HEK293T (cell line): Measurements from ENCODE around the gene PTPRA.

Experiments
- CTCF ChIA-PET: fragments of 350-600 bp; formaldehyde crosslinking; extraction: SDS; loops from one replicate; lab custom pipeline; 2021; ENCODE audit warnings: antibody characterized with exemption, inconsistent platforms; lab: Yijun Ruan, JAX
- POLR2A ChIA-PET: fragments of 350-600 bp; formaldehyde crosslinking; extraction: SDS; loops from one replicate; lab custom pipeline; 2020; ENCODE audit warnings: antibody characterized with exemption, inconsistent platforms; lab: Yijun Ruan, JAX
- DNase-seq: peaks from one replicate; pipeline ENCODE4 v3.0.0; 2012; ENCODE audit warnings: mixed read lengths; ENCODE audit errors: extremely low spot score
- ARNT ChIP-seq: fragments of 450-650 bp; IDR thresholded peaks from 2 replicates; pipeline ENCODE4 v1.6.1; 2017; ENCODE audit warnings: mild to moderate bottlenecking
- BHLHE40 ChIP-seq: fragments of 450-650 bp; IDR thresholded peaks from 2 replicates; pipeline ENCODE4 v1.6.1; 2016; ENCODE audit warnings: mild to moderate bottlenecking, moderate library complexity, borderline replicate concordance
- CTBP1 ChIP-seq: fragments of 450-650 bp; IDR thresholded peaks from 2 replicates; pipeline ENCODE4 v1.6.1; 2016; ENCODE audit warnings: borderline replicate concordance
- ELF4 ChIP-seq: fragments of 450-650 bp; IDR thresholded peaks from 2 replicates; pipeline ENCODE4 v1.6.1; 2017; ENCODE audit warnings: antibody characterized with exemption
- FOXA1 ChIP-seq: fragments of 450-650 bp; IDR thresholded peaks from 2 replicates; pipeline ENCODE4 v1.6.1; 2016; ENCODE audit warnings: mild to moderate bottlenecking
- FOXK2 ChIP-seq: fragments of 450-650 bp; IDR thresholded peaks from 2 replicates; pipeline ENCODE4 v1.6.1; 2016; ENCODE audit warnings: mild to moderate bottlenecking
- FOXM1 ChIP-seq: fragments of 450-650 bp; IDR thresholded peaks from 2 replicates; pipeline ENCODE4 v1.6.1; 2017; ENCODE audit warnings: mild to moderate bottlenecking, borderline replicate concordance
- HDGF ChIP-seq: fragments of 450-650 bp; IDR thresholded peaks from 2 replicates; pipeline ENCODE4 v1.6.1; 2017; ENCODE audit warnings: antibody characterized with exemption, borderline replicate concordance
- L3MBTL2 ChIP-seq: fragments of 450-650 bp; conservative IDR thresholded peaks from 2 replicates; pipeline ENCODE4 v1.6.1; 2016; ENCODE audit warnings: mild to moderate bottlenecking
- LEF1 ChIP-seq: fragments of 450-650 bp; IDR thresholded peaks from 2 replicates; pipeline ENCODE4 v1.6.1; 2017; ENCODE audit warnings: mild to moderate bottlenecking, borderline replicate concordance
- NFRKB ChIP-seq: fragments of 450-650 bp; IDR thresholded peaks from 2 replicates; pipeline ENCODE4 v1.6.1; 2016; ENCODE audit warnings: mild to moderate bottlenecking, moderate library complexity
- PKNOX1 ChIP-seq: fragments of 450-650 bp; IDR thresholded peaks from 2 replicates; pipeline ENCODE4 v1.6.1; 2016
- SP1 ChIP-seq: fragments of 450-650 bp; IDR thresholded peaks from 2 replicates; pipeline ENCODE4 v1.6.1; 2017
- SUZ12 ChIP-seq: fragments of 450-650 bp; IDR thresholded peaks from 2 replicates; pipeline ENCODE4 v1.6.1; 2016; ENCODE audit warnings: mild to moderate bottlenecking
- TARDBP ChIP-seq: fragments of 450-650 bp; IDR thresholded peaks from 2 replicates; pipeline ENCODE4 v1.6.1; 2016
- ZNF384 ChIP-seq: fragments of 450-650 bp; IDR thresholded peaks from 2 replicates; pipeline ENCODE4 v1.6.1; 2016

Gene PTPRA

GRCh38 chr20:2858591-2858990, 14.7 kb upstream of the PTPRA start:
- CTCF ChIA-PET, result no interaction called here
- no peak for DNase-seq
- TF ChIP-seq L3MBTL2 (no peak), TARDBP (no peak), FOXM1 (no peak), CTBP1 (no peak)
- POLR2A ChIA-PET, result interaction anchor here (0.6 to 1.3 kb wide), 2 partner anchors 15 to 59 kb away, joined by 3 read pairs; partner anchors contain the start of gene PTPRA

- ChIA-PET POLR2A (interaction anchor here (1.3 kb wide), 1 partner anchor 14 kb away, joined by 3 read pairs; the partner anchor contains the start of gene PTPRA), CTCF (no interaction called here)
- TF ChIP-seq FOXM1 (no peak), HDGF (no peak), SUZ12 (no peak), ZNF384 (no peak), FOXA1 (no peak), SP1 (no peak), NFRKB (no peak), CTBP1 (no peak), BHLHE40 (no peak), ARNT (no peak)
- DNase-seq, result no peak
Measured at GRCh38 chr20:2859330-2860121, 13.8 kb upstream of the PTPRA start.

GRCh38 chr20:2864626-2865025, 8.7 kb upstream of the PTPRA start:
- CTCF ChIA-PET, result interaction anchor here (0.8 to 1.5 kb wide), 2 partner anchors 110 to 136 kb away, joined by 3 read pairs; no protein-coding TSS in a partner anchor
- TF ChIP-seq ELF4 (no peak), ARNT (no peak), TARDBP (no peak), CTBP1 (no peak), NFRKB (no peak), HDGF (no peak), LEF1 (no peak), SUZ12 (no peak), FOXA1 (no peak), BHLHE40 (no peak), FOXK2 (no peak), SP1 (no peak), FOXM1 (no peak)
- POLR2A ChIA-PET, result no interaction called here

GRCh38 chr20:2865101-2865500, 8.2 kb upstream of the PTPRA start:
- ChIA-PET POLR2A (no interaction called here), CTCF (interaction anchor here (0.8 to 1.8 kb wide), 3 partner anchors 9 to 136 kb away, joined by 3 to 6 read pairs (median 3); no protein-coding TSS in a partner anchor)

More at GRCh38 chr20:2864626-2865025, 8.7 kb upstream of the PTPRA start:
- no peak for DNase-seq

GRCh38 chr20:2865630-2866029, 7.7 kb upstream of the PTPRA start:
- POLR2A ChIA-PET, result interaction anchor here (0.6 kb wide), 1 partner anchor 45 kb away, joined by 3 read pairs; no protein-coding TSS in a partner anchor
- peak; percentile 35 for DNase-seq
- TF ChIP-seq ELF4 (no peak), TARDBP (no peak), SUZ12 (no peak), L3MBTL2 (no peak), ARNT (no peak), HDGF (no peak), BHLHE40 (no peak), FOXK2 (no peak), PKNOX1 (no peak)
- CTCF ChIA-PET, result interaction anchor here (1.5 to 1.8 kb wide), 2 partner anchors 10 to 135 kb away, joined by 3 to 6 read pairs; no protein-coding TSS in a partner anchor

More at GRCh38 chr20:2865101-2865500, 8.2 kb upstream of the PTPRA start:
- no peak for TF ChIP-seq ARNT
- no peak for TF ChIP-seq ELF4
- no peak for TF ChIP-seq ZNF384
- no peak for TF ChIP-seq CTBP1
- no peak for TF ChIP-seq NFRKB
- TF ChIP-seq LEF1, result no peak
- TF ChIP-seq TARDBP, result no peak
- no peak for TF ChIP-seq HDGF
- no peak for TF ChIP-seq SUZ12
- TF ChIP-seq FOXM1, result no peak
- no peak for TF ChIP-seq L3MBTL2
- TF ChIP-seq BHLHE40, result no peak
- TF ChIP-seq FOXK2, result no peak
- TF ChIP-seq FOXA1, result no peak
- no peak for DNase-seq

- DNase-seq, result no peak
- ChIA-PET POLR2A (interaction anchor here (0.7 kb wide), 1 partner anchor 11 kb away, joined by 3 read pairs; no protein-coding TSS in a partner anchor), CTCF (interaction anchor here (1.8 kb wide), 1 partner anchor 10 kb away, joined by 6 read pairs; no protein-coding TSS in a partner anchor)
- TF ChIP-seq L3MBTL2 (no peak), FOXK2 (no peak), NFRKB (no peak), ZNF384 (no peak), ELF4 (no peak), SP1 (no peak), TARDBP (no peak), CTBP1 (no peak), PKNOX1 (no peak), ARNT (no peak)
Measured at GRCh38 chr20:2866236-2866635, 7.0 kb upstream of the PTPRA start.
